ENCODE results near the gene TREM2.
"Not testable (repeated sequence)": the region's sequence is repeated elsewhere in the genome, so short reads cannot be mapped to it uniquely, and the experiment has no call there.

DNA sequence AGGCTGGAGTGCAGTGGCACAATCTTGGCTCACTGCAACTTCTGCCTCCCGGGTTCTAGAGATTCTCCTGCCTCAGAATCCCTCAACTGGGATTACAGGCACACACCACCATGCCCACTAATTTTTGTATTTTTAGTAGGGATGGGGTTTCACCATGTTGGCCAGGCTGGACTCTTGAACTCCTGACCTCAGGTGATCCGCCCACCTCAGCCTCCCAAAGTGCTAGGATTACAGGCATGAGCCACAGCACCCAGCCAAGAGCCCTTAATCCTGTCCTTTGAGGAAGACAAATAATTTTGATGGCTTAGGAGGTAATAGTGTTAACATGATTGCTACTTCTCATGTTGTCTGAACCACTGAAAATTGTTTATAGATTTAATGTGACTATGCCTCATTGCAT is 47.9 kb downstream of the TREM2 start:
- TF ChIP-seq, protein P1, sequence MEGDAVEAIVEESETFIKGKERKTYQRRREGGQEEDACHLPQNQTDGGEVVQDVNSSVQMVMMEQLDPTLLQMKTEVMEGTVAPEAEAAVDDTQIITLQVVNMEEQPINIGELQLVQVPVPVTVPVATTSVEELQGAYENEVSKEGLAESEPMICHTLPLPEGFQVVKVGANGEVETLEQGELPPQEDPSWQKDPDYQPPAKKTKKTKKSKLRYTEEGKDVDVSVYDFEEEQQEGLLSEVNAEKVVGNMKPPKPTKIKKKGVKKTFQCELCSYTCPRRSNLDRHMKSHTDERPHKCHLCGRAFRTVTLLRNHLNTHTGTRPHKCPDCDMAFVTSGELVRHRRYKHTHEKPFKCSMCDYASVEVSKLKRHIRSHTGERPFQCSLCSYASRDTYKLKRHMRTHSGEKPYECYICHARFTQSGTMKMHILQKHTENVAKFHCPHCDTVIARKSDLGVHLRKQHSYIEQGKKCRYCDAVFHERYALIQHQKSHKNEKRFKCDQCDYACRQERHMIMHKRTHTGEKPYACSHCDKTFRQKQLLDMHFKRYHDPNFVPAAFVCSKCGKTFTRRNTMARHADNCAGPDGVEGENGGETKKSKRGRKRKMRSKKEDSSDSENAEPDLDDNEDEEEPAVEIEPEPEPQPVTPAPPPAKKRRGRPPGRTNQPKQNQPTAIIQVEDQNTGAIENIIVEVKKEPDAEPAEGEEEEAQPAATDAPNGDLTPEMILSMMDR (IDR thresholded peaks at IDR 0.05) = not testable (repeated sequence)
- not testable (repeated sequence) for TF ChIP-seq POLR2A (IDR thresholded peaks at IDR 0.05)

Data from right lobe of liver (tissue), 4 donors.